ENCODE data around the gene TSHZ2. TPM values are rescaled to one million over a fixed set of nuclear protein-coding genes. Genes with fewer than 3 reads are reported as not detected.

Gene TSHZ2
- total RNA-seq, 1 donor from 2014 or later = 9.9 TPM

GRCh38 chr20:53255102-53255710 is 283.0 kb downstream of the TSHZ2 start:
- Histone ChIP-seq H3K27ac (ENCODE audit: low read depth, low read length) (no peak overlapping the region), H3K9ac (ENCODE audit: low read depth in 1 of 3, low read length in 3 of 3) (no peak overlapping the region), H3K9me3 (ENCODE audit: control insufficient read depth in 3 of 3, low read length in 3 of 3) (no peaks in the 10 kb centered on the region), H3K4me3 (ENCODE audit: low read length in 3 of 3) (no peak overlapping the region), H3K4me1 (ENCODE audit: control insufficient read depth in 3 of 3, insufficient read depth in 3 of 3, low read length in 3 of 3) (no peaks in the 10 kb centered on the region), H3K27me3 (ENCODE audit: control insufficient read depth in 3 of 3, insufficient read depth in 3 of 3, low read length in 3 of 3) (no peaks in the 10 kb centered on the region), H3K36me3 (ENCODE audit: control insufficient read depth in 3 of 3, insufficient read depth in 3 of 3, low read length in 3 of 3) (peaks cover 0 to 2% (median 0%) of the 10 kb centered on the region in 3 donors)

DNA sequence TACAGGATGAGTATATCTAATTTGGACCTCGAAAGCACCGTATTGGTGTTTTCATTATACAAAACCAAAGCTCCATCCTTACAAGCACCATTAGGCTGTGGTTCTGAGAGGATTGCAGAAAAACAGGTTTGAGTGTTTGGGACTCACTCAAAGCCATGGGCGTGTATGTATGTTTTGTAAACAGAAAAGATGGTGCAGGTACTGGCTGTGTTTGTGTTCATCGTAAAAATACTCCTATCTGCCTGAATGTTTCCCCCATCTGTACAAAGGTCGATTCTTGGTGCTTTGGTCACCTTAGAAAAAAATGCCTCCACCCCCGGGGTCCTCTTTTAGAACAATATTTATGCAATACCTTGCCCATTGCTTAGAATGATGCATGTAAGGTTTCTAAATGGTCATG is 286.6 kb downstream of the TSHZ2 start:
- no peak overlapping the region for H3K4me3 ChIP-seq (ENCODE audit: low read length in 3 of 3)
- peaks cover 0 to 2% (median 0%) of the 10 kb centered on the region in 3 donors for H3K36me3 ChIP-seq (ENCODE audit: control insufficient read depth in 3 of 3, insufficient read depth in 3 of 3, low read length in 3 of 3)
- H3K4me1 ChIP-seq (ENCODE audit: control insufficient read depth in 3 of 3, insufficient read depth in 3 of 3, low read length in 3 of 3) = no peaks in the 10 kb centered on the region
- no peak overlapping the region for H3K9ac ChIP-seq (ENCODE audit: low read depth in 1 of 3, low read length in 3 of 3)
- H3K9me3 ChIP-seq (ENCODE audit: control insufficient read depth in 3 of 3, low read length in 3 of 3) = no peaks in the 10 kb centered on the region
- no peak overlapping the region for H3K27ac ChIP-seq (ENCODE audit: low read depth, low read length)
- H3K27me3 ChIP-seq (ENCODE audit: control insufficient read depth in 3 of 3, insufficient read depth in 3 of 3, low read length in 3 of 3) = no peaks in the 10 kb centered on the region

DNA sequence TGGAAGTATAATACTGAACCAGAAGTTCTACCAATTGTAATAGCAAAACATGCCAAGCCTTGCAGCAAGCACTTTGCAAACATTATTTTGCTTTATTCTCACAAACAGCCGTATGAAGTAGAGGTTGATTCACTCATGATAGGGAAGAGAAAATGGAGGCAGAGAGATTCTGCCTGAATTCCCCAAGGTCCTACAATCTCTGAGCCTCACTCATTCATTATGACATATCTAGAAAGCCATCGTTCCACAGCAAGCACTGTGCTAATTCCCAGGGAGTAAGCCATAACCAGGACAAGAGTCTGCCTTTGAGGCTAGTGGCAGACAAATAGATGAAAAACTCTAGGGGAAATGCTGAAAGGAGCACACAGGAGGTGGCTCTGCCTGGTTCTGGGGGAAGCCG is 288.0 kb downstream of the TSHZ2 start:
- H3K9me3 ChIP-seq (ENCODE audit: control insufficient read depth in 3 of 3, low read length in 3 of 3) = no peaks in the 10 kb centered on the region
- H3K4me1 ChIP-seq (ENCODE audit: control insufficient read depth in 3 of 3, insufficient read depth in 3 of 3, low read length in 3 of 3) = no peaks in the 10 kb centered on the region
- no peak overlapping the region for H3K27ac ChIP-seq (ENCODE audit: low read depth, low read length)
- no peaks in the 10 kb centered on the region for H3K27me3 ChIP-seq (ENCODE audit: control insufficient read depth in 3 of 3, insufficient read depth in 3 of 3, low read length in 3 of 3)
- no peaks in the 10 kb centered on the region for H3K36me3 ChIP-seq (ENCODE audit: control insufficient read depth in 3 of 3, insufficient read depth in 3 of 3, low read length in 3 of 3)
- no peak overlapping the region for H3K9ac ChIP-seq (ENCODE audit: low read depth in 1 of 3, low read length in 3 of 3)
- no peak overlapping the region for H3K4me3 ChIP-seq (ENCODE audit: low read length in 3 of 3)

DNA sequence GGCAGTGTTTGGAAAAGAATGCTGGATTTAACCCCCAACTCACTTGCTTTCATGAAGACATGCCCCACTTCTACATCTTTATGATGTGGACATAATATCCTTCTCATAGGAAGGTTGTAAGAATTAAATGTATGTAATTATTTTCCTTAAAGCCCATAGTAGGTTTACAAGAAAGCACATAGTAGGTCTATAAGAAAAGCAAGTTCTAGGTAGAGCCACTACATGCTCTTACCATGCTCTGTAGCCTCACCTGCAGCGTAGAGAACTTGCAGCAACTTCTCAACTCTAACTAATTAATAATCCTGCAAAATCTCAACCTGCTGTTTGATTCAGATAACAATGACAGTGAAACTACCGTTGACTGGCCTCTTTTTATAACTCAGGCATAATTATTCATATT is 288.4 kb downstream of the TSHZ2 start:
- Histone ChIP-seq H3K9me3 (ENCODE audit: control insufficient read depth in 3 of 3, low read length in 3 of 3) (no peaks in the 10 kb centered on the region), H3K9ac (ENCODE audit: low read depth in 1 of 3, low read length in 3 of 3) (no peak overlapping the region), H3K36me3 (ENCODE audit: control insufficient read depth in 3 of 3, insufficient read depth in 3 of 3, low read length in 3 of 3) (no peaks in the 10 kb centered on the region), H3K4me3 (ENCODE audit: low read length in 3 of 3) (no peak overlapping the region), H3K4me1 (ENCODE audit: control insufficient read depth in 3 of 3, insufficient read depth in 3 of 3, low read length in 3 of 3) (no peaks in the 10 kb centered on the region), H3K27ac (ENCODE audit: low read depth, low read length) (no peak overlapping the region), H3K27me3 (ENCODE audit: control insufficient read depth in 3 of 3, insufficient read depth in 3 of 3, low read length in 3 of 3) (no peaks in the 10 kb centered on the region)

DNA sequence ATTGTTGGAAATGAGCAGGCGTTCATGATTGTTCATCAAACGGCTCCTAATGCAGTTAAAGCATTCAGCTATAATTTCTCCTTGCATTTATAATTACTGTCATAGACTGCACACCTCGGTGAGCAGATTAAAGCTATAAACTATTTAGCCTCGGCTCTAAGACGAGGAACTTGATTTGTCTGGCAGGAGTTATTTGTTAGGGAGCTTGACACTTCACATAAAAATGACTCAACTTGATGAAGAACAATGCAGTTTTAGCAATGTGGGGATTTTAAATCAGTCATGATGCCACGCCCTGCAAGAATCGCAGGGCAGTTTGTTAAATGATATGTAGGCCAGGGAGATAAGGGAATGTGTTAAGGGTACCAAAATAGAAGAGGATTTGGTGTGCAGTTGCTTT is 290.2 kb downstream of the TSHZ2 start:
- no peak overlapping the region for H3K27ac ChIP-seq (ENCODE audit: low read depth, low read length)
- no peaks in the 10 kb centered on the region for H3K4me1 ChIP-seq (ENCODE audit: control insufficient read depth in 3 of 3, insufficient read depth in 3 of 3, low read length in 3 of 3)
- H3K9me3 ChIP-seq (ENCODE audit: control insufficient read depth in 3 of 3, low read length in 3 of 3) = no peaks in the 10 kb centered on the region
- H3K27me3 ChIP-seq (ENCODE audit: control insufficient read depth in 3 of 3, insufficient read depth in 3 of 3, low read length in 3 of 3) = no peaks in the 10 kb centered on the region
- H3K36me3 ChIP-seq (ENCODE audit: control insufficient read depth in 3 of 3, insufficient read depth in 3 of 3, low read length in 3 of 3) = no peaks in the 10 kb centered on the region
- no peak overlapping the region for H3K4me3 ChIP-seq (ENCODE audit: low read length in 3 of 3)
- no peak overlapping the region for H3K9ac ChIP-seq (ENCODE audit: low read depth in 1 of 3, low read length in 3 of 3)

- Histone ChIP-seq H3K36me3 (ENCODE audit: control insufficient read depth in 3 of 3, insufficient read depth in 3 of 3, low read length in 3 of 3) (no peaks in the 10 kb centered on the region), H3K4me3 (ENCODE audit: low read length in 3 of 3) (no peak overlapping the region), H3K9ac (ENCODE audit: low read depth in 1 of 3, low read length in 3 of 3) (no peak overlapping the region), H3K9me3 (ENCODE audit: control insufficient read depth in 3 of 3, low read length in 3 of 3) (no peaks in the 10 kb centered on the region), H3K4me1 (ENCODE audit: control insufficient read depth in 3 of 3, insufficient read depth in 3 of 3, low read length in 3 of 3) (no peaks in the 10 kb centered on the region), H3K27ac (ENCODE audit: low read depth, low read length) (no peak overlapping the region), H3K27me3 (ENCODE audit: control insufficient read depth in 3 of 3, insufficient read depth in 3 of 3, low read length in 3 of 3) (no peaks in the 10 kb centered on the region)
Observed at GRCh38 chr20:53263554-53264438, 291.6 kb downstream of the TSHZ2 start.

DNA sequence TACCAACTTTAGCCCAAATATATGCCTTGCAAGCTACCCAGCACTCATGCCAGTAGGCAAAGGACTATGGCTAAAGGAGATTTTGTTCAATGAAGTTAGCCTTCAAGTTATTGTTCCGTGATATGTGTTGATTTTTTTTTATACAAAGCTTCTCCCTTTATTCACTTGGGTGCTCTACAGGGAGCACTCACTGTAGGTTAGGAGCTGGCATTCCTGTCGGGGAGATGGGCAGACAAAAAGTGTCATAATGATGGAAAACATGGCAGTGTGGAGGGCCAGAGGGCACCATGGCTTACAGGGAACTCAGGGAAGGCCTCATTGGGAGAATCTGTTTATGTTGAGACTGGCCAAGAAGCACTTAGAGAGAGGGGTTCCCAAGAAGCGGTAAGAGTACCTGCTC is 292.4 kb downstream of the TSHZ2 start:
- no peaks in the 10 kb centered on the region for H3K36me3 ChIP-seq (ENCODE audit: control insufficient read depth in 3 of 3, insufficient read depth in 3 of 3, low read length in 3 of 3)
- H3K4me3 ChIP-seq (ENCODE audit: low read length in 3 of 3) = no peak overlapping the region
- H3K9ac ChIP-seq (ENCODE audit: low read depth in 1 of 3, low read length in 3 of 3) = no peak overlapping the region
- no peaks in the 10 kb centered on the region for H3K4me1 ChIP-seq (ENCODE audit: control insufficient read depth in 3 of 3, insufficient read depth in 3 of 3, low read length in 3 of 3)
- H3K9me3 ChIP-seq (ENCODE audit: control insufficient read depth in 3 of 3, low read length in 3 of 3) = no peaks in the 10 kb centered on the region
- no peak overlapping the region for H3K27ac ChIP-seq (ENCODE audit: low read depth, low read length)
- H3K27me3 ChIP-seq (ENCODE audit: control insufficient read depth in 3 of 3, insufficient read depth in 3 of 3, low read length in 3 of 3) = no peaks in the 10 kb centered on the region

DNA sequence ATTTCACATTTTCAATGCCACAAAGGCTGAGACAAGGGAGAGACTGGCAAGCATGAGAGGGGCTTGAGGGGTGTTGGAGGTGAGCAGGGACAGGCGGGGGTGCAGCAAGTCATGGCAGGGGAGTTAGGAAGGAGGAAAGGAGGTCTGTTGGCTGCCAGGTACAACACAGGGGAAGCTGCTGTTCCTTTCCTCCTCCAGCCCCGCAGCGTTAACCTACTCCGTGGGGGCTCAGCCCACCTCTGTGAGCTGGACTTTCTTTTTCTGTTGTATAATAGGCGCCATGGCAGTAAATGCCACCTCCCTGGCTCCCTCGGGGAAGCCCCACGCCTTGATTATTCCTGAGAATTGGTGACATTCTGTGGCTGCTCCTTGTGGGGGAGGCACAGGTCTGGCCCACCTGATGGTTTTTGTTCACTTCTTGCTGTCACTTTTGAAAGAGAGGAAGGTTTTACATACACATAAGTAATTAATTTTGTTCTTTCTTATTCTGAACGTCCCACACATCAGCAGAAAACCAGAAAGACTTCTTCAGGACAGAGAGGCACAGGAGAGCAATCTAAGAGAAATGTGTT is 293.2 kb downstream of the TSHZ2 start:
- Histone ChIP-seq H3K9me3 (ENCODE audit: control insufficient read depth in 3 of 3, low read length in 3 of 3) (no peaks in the 10 kb centered on the region), H3K9ac (ENCODE audit: low read depth in 1 of 3, low read length in 3 of 3) (no peak overlapping the region), H3K4me1 (ENCODE audit: control insufficient read depth in 3 of 3, insufficient read depth in 3 of 3, low read length in 3 of 3) (no peaks in the 10 kb centered on the region), H3K36me3 (ENCODE audit: control insufficient read depth in 3 of 3, insufficient read depth in 3 of 3, low read length in 3 of 3) (no peaks in the 10 kb centered on the region), H3K27ac (ENCODE audit: low read depth, low read length) (no peak overlapping the region), H3K4me3 (ENCODE audit: low read length in 3 of 3) (no peak overlapping the region), H3K27me3 (ENCODE audit: control insufficient read depth in 3 of 3, insufficient read depth in 3 of 3, low read length in 3 of 3) (no peaks in the 10 kb centered on the region)

GRCh38 chr20:53269380-53269779 is 297.2 kb downstream of the TSHZ2 start:
- no peak overlapping the region for H3K9ac ChIP-seq (ENCODE audit: low read depth in 1 of 3, low read length in 3 of 3)
- no peaks in the 10 kb centered on the region for H3K36me3 ChIP-seq (ENCODE audit: control insufficient read depth in 3 of 3, insufficient read depth in 3 of 3, low read length in 3 of 3)
- H3K27me3 ChIP-seq (ENCODE audit: control insufficient read depth in 3 of 3, insufficient read depth in 3 of 3, low read length in 3 of 3) = peaks cover 0 to 2% (median 0%) of the 10 kb centered on the region in 3 donors
- H3K9me3 ChIP-seq (ENCODE audit: control insufficient read depth in 3 of 3, low read length in 3 of 3) = no peaks in the 10 kb centered on the region
- H3K27ac ChIP-seq (ENCODE audit: low read depth, low read length) = no peak overlapping the region
- no peak overlapping the region for H3K4me3 ChIP-seq (ENCODE audit: low read length in 3 of 3)
- H3K4me1 ChIP-seq (ENCODE audit: control insufficient read depth in 3 of 3, insufficient read depth in 3 of 3, low read length in 3 of 3) = no peaks in the 10 kb centered on the region

DNA sequence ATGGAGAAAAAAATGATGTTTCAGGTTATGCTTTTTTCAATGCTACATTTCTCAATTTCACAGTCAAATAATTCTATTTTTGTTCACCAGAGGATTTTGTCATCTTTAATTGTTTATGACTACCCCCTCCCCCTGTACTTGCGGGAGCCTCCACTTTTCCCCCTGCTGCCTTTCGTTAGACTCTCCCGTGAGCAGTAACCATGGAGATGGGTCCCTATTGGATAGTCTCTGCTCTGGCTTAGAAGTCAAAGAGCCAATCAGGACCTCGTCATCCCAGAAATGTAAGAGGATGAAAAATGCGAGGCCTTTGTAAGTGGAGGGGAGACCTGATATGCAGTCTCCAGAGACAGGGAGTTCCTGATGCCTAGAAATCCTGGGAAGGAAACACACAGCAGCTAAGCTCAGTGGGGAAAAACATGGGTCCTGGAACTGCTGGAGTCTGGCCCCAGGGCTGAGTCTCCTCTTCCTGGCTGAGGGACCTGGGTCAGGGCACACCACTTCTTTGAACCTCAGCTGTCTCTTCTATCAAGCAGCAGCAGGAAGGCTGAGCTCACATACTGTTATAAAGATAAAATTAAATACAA is 298.7 kb downstream of the TSHZ2 start:
- Histone ChIP-seq H3K9ac (ENCODE audit: low read depth in 1 of 3, low read length in 3 of 3) (no peak overlapping the region), H3K27ac (ENCODE audit: low read depth, low read length) (no peak overlapping the region), H3K27me3 (ENCODE audit: control insufficient read depth in 3 of 3, insufficient read depth in 3 of 3, low read length in 3 of 3) (peaks cover 0 to 2% (median 0%) of the 10 kb centered on the region in 3 donors), H3K9me3 (ENCODE audit: control insufficient read depth in 3 of 3, low read length in 3 of 3) (no peaks in the 10 kb centered on the region), H3K4me3 (ENCODE audit: low read length in 3 of 3) (no peak overlapping the region), H3K4me1 (ENCODE audit: control insufficient read depth in 3 of 3, insufficient read depth in 3 of 3, low read length in 3 of 3) (no peaks in the 10 kb centered on the region), H3K36me3 (ENCODE audit: control insufficient read depth in 3 of 3, insufficient read depth in 3 of 3, low read length in 3 of 3) (no peaks in the 10 kb centered on the region)

Data from skeletal muscle tissue (tissue), 4 donors.